HG03039 (cell line): ENCODE results near the gene MAGI3.

Experiments used
- ATAC-seq: cut with Tn5 transposase; IDR thresholded peaks from one replicate; pipeline ENCODE4 v1.9.1; 2021; ENCODE audit warnings: mild to moderate bottlenecking, moderate library complexity; ENCODE audit not compliant: unreplicated experiment

MAGI3 gene

DNA sequence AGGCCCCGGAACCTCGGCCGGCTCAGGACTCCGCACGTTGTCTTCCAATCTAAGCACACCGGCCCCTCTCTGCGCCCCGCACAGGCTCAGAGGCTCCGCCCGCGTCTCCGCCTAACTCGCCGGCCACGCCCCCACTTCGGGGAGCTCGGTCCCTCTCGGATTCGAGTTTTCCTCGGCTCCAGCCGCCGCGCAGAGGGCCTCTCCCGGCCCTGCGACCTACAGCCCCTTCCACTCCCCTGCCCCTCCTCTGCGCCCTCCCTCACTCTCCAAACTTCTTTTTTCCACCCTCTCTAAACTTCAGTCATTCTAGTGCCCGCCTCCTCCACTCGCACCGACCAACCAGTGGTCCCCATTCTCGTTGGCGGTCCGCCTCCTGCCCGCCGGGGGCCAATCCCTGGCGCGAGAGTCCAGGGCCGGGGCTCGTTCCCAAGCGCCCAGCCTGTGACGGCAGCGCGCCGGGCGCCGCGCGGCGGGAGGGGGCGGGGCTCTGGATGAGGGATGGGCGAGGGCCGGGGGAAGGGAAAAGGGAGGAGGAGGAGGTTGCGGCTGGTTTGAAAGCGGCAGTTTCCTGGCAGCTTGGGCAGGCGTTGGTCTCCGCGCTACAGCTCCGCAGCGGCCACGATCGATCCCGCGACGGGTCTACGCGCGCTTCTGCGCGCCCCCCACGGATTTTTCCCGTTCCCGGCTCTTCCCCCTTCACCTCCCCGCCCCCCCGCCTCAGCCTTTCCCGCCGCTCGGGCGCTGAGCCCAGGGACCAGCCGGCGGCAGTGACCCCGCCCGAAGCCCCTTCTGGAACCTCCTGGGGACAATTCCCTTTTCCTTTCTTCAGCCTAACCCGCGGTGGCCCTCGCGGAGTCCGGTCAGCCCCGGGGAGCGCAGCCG, at the start of gene MAGI3:
TSS of gene MAGI3 (plus strand) at position 563 of the 882 bp plus-strand sequence. CDS start 519 bp downstream, outside the sequence.
- ATAC-seq: peak; percentile 99

- no peak for ATAC-seq
Observed at GRCh38 chr1:113353580-113353979, 36.7 kb upstream of the MAGI3 start.

- no peak for ATAC-seq
Observed at GRCh38 chr1:113363935-113364334, 26.4 kb upstream of the MAGI3 start.

DNA sequence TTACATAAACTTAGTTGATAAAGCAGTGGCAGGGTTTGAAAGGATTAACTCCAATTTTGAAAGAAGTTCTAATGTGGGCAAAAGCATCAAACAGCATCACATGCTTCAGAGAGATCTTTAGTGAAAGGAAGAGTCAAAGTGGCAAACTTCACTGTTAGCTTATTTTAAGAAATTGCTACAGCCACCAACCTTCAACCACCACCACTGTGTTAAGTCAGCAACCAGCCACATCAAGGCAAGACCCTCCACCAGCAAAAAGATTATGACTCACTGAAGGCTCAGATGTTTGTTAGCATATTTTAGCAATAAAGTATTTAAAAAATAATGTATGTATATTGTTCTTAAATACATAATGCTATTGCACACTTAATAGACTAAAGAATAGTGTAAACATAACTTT, 21.3 kb upstream of the MAGI3 start:
- ATAC-seq: no peak

- ATAC-seq: no peak
Observed at GRCh38 chr1:113369699-113370098, 20.6 kb upstream of the MAGI3 start.

- no peak for ATAC-seq
Observed at GRCh38 chr1:113370868-113371267, 19.4 kb upstream of the MAGI3 start.

- ATAC-seq: no peak
Observed at GRCh38 chr1:113372546-113372945, 17.8 kb upstream of the MAGI3 start.

DNA sequence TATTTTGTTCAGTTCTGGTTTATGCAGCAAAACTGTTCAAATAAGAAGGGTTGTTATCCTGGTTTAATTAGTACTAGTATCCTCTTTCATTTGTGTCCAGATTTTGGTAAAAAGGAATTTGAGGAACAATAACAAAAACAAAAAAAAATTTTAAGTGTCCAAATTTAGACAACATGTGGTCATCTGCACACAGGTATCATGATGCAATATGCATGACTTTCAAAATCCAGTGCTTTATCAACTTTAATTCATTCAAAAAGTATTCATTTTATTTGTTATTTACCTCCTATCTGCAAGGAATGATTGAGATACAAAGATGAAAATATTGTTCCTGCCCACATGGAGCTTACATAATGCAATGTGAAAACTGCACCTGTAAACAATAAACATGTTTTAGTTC, 16.7 kb upstream of the MAGI3 start:
- no peak for ATAC-seq

- no peak for ATAC-seq
Observed at GRCh38 chr1:113375878-113376277, 14.4 kb upstream of the MAGI3 start.

DNA sequence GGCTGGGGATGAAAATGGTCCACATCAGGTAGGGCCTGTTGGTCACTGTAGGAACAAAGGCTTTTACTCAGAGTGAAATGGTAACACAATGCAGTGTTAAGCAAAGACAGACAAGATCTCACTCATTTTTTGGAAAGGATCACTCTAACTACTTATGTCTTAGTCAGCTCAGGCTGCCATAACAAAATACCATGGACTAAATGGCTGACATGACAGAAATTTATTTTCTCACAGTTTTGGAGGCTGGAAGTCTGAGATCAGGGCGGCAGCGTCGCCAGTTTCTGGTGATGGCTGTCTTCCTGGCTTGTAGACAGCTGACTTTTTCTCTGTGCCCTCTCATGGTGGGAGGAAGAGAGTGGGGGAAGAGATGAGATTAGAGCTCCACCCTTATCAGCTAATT, 10.2 kb upstream of the MAGI3 start:
- no peak for ATAC-seq

GRCh38 chr1:113388017-113388620, 2.2 kb upstream of the MAGI3 start:
- ATAC-seq: no peak

DNA sequence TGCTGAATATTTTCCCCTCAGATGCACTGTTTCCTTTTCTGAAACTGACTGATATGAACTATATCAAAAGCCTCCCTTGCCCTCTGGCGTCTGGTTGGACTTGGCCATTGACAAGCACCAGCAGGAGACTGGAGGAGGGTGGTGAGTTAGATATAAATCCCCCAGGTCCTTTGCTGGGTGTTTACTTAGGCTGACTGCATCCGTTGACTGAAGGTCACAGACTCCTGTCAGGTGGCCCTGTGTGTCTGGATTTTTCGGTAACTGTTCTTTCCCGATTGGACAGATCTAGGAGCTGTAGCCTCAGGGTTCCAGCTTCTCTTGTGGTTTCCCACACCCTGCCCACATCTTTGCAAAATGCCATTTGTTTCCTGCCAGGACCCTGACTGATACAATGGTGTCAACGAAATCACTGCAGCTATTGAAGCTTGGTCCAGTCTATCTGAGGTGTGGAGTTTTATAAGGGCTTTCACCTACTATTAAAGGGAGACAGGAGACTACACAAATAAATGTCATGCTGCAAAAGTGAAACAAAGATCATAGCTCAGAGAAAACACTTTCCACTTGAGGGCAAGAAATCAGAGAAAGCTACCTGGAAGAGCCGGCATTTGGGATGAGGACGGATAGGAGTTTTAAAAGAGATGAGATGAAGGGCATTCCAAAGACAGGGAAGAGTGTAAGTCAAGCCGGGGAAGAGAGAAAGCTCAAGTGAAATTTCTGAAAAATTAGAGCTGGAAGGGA, 1.5 kb upstream of the MAGI3 start:
- no peak for ATAC-seq

- ATAC-seq: no peak
Observed at GRCh38 chr1:113389359-113389952, 859 bp upstream of the MAGI3 start.

DNA sequence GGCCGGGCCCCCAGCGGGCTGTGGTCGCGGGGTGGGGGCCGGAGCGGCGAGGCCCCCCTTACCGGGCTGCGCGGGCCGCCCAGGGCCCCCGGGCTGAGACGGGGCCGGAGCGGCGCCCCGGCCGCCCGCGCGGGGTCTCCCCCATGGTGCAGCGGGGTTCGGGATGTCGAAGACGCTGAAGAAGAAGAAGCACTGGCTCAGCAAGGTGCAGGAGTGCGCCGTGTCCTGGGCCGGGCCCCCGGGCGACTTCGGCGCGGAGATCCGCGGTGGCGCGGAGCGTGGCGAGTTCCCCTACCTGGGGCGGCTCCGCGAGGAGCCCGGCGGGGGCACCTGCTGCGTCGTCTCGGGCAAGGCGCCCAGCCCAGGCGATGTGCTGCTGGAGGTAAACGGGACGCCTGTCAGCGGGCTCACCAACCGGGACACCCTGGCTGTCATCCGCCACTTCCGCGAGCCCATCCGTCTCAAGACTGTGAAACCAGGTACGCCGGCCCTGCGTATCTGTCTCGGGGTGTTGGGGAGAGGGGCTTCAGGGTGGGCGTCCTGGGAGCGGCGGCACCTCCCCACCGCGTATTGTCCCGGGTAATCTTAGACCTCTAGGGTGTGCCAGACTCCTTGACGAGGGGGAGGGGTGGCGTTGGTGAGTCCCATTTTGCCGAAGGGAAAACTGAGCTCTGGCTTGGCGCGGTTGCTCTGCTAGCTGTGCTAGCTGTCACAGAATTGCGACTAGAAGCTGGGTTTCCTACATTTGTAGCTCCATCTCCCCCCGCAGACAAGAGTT, 745 bp downstream of the MAGI3 start:
- no peak for ATAC-seq

DNA sequence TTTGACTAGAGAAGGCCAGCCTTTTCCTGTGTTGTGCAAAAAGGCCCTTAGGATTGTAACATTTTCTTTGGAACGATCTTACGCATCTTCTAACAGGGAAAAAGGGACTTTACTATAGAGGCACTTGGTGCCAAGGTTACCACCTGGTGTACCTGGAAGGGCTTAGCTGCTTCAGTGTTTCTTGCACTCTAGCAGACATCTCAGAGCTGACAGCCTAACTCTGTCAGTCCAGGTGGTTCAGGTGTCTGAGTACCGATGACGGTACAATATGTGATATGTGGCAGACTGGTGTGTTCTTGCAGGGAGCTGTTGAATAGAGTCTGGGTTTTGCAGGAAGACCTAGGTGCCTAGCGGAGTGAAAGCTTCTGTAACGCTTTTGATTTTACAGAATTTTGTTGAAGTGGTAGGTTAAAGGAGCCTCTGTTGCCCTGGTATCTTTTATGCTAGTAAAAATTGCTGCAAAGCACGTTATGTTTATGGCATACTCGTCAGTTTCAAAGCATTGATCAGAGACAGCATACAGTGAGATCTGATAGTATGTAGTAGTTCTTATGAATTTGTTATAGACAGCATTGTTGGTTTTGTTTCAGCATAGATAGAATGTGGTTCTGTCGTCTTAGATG, 1.4 kb downstream of the MAGI3 start:
- ATAC-seq: no peak

- ATAC-seq: no peak
Observed at GRCh38 chr1:113392541-113393128, 2.3 kb downstream of the MAGI3 start.

- ATAC-seq: no peak
Observed at GRCh38 chr1:113394043-113394862, 3.9 kb downstream of the MAGI3 start.

DNA sequence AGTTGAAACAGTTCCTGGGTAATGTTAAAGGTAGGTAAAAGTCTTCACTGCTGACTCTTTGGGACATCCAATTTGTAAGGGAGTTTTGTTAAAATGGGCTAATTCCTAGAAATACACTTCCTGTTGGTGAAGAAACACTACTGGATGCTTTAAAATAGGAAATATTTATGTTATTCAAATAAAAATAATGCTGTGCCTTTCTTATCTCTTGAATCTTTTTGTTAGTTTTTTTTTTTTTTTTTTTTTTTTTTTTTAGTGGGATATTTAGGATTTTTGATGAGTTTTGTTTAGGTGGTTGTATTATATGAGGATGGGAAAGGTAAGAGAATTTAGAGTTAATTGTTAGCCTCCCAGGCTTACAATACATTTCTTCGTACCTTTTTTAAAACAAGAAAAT, 4.5 kb downstream of the MAGI3 start:
- no peak for ATAC-seq

DNA sequence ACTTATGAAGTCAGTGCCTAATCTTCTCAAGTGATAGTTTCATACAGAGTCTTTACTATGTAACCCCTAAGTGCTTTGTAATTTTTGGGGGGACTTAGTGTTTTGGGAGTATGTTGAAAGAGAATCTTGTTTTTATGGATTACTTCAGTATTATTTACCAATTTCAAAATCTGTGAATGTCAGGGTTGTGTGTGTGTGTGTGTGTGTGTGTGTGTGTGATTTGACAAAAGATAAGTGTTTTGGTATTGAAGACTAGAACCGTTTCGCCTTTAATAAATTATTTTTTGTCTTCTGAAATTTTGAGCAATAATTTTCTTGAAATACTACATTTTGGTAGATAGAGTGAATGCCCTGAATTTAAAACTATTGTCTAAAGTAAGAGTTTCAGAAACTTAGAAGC, 5.8 kb downstream of the MAGI3 start:
- no peak for ATAC-seq
